CD4-positive, alpha-beta T cell treated with Interferon gamma for 1 hour (primary cell): ENCODE measurements around the gene BMPR1B.

Experiments
- DNase-seq: peaks from one replicate; pipeline ENCODE4 v3.0.0-alpha.2; 2020

Gene BMPR1B

DNA sequence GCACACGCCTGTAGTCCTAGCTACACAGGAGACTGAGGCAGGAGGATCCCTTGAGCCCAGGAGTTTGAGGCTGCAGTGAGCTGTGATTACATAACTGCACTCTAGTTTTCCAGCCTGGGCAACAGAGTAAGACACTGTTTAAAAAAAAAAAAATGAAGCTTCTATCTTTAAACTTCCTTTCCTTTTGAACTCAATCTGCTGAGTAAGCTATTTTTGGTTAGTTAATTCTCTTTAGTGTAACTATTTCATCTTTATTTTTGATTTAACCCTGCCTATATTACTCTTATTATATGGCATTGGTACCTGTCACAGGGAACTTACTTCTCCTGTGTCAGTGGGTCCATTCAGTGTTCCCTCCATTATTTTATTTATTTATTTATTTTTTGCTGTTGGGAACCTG, 160.8 kb downstream of the BMPR1B start:
- DNase-seq: no peak

GRCh38 chr4:94920369-94920768, 162.6 kb downstream of the BMPR1B start:
- no peak for DNase-seq

GRCh38 chr4:94924566-94924965, 166.8 kb downstream of the BMPR1B start:
- DNase-seq: no peak

GRCh38 chr4:94925764-94926347, 168.1 kb downstream of the BMPR1B start:
- DNase-seq: no peak

GRCh38 chr4:94926936-94927335, 169.2 kb downstream of the BMPR1B start:
- no peak for DNase-seq

DNA sequence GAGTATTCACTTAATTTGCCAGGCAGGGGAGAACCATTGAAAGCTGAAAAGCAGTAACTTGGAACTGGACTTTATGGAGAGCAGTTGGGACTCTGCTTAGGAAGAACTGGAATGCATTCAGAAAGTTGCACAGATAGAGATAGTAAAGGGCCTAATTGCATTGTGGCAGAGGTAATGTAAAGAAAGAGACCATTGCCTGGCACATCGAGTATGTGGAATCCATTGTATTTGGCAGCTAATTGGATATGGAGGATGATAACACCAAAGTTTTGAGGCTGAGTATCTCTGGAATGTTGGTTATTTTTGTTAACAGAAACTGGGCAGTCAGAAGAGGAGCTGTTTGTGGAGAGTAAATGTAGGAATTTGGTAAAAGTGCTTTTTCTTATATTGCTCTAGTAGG, 169.9 kb downstream of the BMPR1B start:
- no peak for DNase-seq

- DNase-seq: no peak
Measured at GRCh38 chr4:94929696-94930095, 171.9 kb downstream of the BMPR1B start.

- no peak for DNase-seq
Measured at GRCh38 chr4:94931626-94932025, 173.9 kb downstream of the BMPR1B start.

GRCh38 chr4:94932366-94932765, 174.6 kb downstream of the BMPR1B start:
- no peak for DNase-seq

DNA sequence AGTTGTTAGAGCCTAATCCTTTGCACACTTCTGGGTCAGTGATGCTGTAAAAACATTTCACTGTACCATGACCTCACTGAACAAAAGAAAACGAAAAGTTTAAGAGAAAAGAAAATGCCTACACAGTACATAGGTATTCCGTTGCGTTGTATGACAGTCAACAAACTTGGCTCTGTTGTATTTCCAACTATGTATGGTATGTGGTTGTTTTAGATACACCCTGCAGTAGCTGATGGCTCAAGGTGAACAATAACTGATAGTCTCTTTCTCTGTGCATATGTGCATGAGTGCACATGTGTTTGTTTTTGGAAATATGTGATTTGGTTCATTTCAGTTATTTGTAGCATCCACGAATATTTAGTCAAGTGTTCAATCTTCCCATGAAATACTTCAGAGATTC, 176.0 kb downstream of the BMPR1B start:
- no peak for DNase-seq

- DNase-seq: no peak
Measured at GRCh38 chr4:94934201-94934600, 176.4 kb downstream of the BMPR1B start.

GRCh38 chr4:94934864-94935263, 177.1 kb downstream of the BMPR1B start:
- DNase-seq: no peak

DNA sequence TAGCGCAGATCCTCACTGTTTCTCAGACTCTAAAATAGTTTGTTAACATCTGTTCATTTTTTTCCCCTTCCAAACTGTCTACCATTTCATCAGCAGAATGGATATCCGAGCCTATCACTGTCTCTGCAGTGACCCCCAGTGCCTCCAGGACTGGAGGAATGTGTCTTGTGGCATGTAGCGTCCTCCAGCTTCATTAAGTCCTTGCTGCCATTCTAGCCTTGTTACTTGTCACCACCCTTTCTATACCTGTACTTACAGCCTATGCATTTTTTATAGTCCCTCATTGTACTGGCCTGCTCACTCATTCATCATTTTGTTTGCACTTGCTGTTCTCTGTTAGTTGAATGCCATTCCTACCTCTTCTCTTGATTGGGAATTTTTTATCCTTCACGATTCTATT, 179.1 kb downstream of the BMPR1B start:
- DNase-seq: no peak

DNA sequence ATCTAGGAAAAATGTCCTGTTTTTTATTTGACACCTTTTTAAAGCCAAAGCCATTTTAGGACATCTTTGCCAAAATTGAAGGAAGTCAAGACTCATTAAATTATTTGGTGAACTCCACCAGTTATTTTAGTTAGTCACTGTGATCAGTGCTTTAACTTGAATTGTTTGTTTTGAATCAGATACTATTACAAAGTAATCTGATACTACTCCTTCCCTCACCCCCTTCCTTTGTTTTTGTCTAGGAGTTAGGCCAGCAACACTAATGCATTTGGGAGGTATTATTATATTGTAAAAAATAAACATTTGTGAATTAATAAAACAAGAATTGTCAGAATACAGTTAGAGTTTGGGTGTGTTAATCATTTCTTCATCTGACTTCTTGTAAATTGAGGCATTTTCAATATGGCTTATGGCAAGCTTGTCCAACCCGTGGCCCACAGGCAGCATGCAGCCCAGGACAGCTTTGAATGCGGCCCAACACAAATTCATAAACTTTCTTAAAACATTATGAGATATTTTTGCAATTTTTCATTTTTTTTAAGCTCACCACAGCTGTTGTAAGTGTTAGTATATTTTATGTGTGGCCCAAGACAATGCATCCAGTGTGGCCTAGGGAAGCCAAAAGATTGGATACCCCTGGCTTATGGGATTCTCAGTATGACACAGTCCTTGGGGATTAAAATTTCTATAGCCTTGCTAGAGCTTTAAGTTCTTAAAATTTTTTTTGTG, 182.2 kb downstream of the BMPR1B start:
- DNase-seq: no peak

DNA sequence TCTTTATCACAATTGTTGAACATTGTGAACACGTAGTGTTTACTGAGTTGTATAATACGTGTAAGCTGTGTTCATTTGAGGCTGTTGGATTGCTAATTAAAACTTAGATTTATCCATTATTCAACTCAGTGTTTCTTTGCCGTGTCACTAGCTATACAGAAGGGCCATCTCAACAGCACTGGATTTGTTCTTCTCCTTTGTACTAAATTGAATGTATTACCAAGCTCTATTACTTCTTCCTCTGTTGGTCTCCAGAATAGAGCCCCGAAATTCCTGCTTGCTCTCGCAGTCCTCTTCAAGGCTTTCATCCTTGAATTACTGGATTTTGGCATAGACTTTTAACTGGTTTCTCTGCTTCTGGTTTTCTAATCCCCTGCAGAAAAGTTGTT, 182.8 kb downstream of the BMPR1B start:
- no peak for DNase-seq

DNA sequence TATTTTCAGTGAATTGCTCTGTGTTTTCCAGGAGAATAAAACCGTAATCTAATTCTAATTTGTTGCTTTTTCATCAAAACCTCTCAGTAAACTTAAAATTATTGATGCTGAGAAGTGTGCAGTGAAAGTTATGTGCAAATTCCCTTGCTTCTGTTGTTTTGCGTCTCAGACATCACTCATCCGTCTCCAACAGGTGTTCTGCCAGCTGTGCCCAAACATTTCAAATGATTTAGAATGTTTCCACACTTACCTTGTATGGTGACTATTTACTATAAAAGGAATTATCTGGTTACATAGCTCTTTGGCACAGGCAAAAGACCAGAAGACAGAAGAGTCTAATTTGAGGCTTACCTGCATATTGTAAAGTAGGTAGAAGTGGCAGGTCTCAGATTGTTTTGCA, 184.0 kb downstream of the BMPR1B start:
- no peak for DNase-seq

DNA sequence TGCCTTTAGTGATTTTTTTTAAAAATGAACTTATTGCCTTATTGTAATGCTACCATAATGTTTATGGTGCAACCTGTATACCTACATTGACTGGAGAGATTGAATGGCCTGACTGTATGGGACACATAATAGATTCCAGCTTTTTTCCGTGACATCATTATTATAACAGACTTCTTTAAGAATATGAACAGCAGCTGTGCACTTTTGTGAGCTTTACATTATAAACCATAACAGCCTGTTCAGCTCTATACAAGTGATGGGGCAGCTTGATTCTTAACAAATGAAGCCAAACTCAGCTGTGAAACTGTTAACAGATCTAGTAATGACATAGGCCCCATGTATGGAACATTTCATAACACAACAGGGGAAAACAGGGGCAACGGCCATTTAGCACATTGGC, 187.0 kb downstream of the BMPR1B start:
- no peak for DNase-seq

DNA sequence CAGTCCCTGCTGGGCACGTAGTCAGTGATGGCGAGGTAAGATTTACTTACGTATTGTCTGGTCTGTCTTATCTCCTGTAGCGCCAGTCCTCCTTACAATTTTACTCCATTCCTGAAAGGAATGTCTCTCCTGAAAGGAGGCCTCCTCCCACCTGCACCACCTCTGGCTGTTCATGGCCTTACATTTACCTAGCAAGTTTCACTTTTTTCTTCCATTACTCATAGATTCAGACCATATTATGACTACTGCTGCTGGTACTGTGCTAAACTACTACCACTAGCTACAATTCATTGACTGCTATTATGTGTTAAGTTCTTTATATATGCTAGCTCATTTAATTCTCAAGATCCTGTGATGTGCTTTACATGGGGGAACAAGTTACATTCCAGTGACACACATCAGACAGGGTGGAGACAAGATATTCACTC, 189.9 kb downstream of the BMPR1B start:
- DNase-seq: no peak

DNA sequence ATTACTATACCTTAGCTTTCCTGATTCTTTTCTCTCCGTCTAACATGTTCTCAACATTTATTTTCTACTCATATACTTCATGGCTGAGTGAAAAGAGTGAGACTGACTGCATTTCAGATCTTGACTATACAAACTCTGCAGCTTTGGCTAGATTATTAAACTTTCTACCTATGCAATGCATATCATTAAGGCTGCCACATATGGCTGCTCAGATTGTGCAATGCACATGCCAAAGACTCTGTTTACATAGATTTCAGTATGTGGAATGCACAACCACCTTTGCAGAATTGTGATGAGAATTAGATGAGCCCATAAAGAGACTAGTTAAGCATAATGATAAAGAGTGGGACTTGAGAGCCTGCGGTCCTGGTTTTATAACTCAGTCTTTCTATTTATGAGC, 196.5 kb downstream of the BMPR1B start:
- no peak for DNase-seq

- DNase-seq: no peak
Measured at GRCh38 chr4:94957030-94957429, 199.3 kb downstream of the BMPR1B start.

GRCh38 chr4:94959307-94959706, 201.6 kb downstream of the BMPR1B start:
- no peak for DNase-seq

DNA sequence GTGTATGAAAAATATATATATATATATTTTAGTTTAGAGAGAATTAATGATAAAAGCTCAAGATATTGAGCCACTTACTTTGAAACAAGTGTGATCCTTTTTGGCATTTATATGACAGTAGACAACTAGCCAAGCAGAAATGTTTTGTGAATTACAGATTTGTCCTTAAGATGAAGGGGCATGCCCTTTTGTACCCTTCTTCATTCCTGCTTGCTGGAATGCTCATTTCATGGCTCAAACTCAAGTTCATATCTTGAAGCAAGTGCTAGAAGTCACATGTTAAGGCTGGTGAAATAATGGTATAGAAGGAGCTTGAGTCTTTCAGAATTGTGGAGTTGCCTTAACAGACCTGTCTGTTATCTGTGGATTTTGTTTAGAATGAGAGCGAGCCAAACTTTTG, 203.0 kb downstream of the BMPR1B start:
- no peak for DNase-seq

DNA sequence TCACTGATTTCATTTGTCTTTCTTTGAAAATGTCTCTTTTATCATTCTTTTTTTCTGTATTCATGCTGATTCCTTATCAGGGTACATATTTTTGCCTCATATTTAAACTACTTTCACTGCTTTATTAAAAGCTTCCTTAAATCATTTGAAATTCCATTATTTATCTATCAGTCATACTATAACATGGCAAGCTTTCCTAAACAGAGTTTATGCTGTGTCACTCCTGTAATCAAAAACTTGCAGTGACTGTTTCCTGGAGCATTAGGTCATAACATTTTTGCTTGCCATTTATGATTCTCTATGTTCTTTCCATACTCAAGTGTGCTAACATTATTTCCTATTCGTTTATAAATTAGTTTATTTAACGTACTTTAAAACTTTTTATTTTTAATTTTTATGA, 203.7 kb downstream of the BMPR1B start:
- no peak for DNase-seq

- no peak for DNase-seq
Measured at GRCh38 chr4:94962484-94962883, 204.7 kb downstream of the BMPR1B start.

DNA sequence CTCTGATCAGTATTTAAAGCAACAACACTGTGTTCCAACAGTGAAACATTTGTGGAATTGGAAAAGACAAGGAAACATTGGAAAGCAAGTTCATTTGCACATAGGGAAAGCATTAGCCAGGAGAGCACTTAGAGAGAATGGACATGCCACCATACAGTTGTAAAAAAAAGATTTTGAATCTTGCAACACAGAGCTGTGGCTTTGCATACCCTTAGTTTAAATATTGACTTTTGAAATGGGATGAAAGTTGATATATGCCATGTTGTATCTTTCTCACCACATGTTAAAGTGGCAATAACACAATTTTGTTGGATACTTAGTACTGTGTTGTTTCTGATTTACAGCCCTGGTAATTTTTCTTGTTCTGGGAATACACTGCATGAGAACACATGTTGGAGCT, 208.1 kb downstream of the BMPR1B start:
- DNase-seq: no peak
